ENCODE data around the gene TAF3.

TAF3 gene

DNA sequence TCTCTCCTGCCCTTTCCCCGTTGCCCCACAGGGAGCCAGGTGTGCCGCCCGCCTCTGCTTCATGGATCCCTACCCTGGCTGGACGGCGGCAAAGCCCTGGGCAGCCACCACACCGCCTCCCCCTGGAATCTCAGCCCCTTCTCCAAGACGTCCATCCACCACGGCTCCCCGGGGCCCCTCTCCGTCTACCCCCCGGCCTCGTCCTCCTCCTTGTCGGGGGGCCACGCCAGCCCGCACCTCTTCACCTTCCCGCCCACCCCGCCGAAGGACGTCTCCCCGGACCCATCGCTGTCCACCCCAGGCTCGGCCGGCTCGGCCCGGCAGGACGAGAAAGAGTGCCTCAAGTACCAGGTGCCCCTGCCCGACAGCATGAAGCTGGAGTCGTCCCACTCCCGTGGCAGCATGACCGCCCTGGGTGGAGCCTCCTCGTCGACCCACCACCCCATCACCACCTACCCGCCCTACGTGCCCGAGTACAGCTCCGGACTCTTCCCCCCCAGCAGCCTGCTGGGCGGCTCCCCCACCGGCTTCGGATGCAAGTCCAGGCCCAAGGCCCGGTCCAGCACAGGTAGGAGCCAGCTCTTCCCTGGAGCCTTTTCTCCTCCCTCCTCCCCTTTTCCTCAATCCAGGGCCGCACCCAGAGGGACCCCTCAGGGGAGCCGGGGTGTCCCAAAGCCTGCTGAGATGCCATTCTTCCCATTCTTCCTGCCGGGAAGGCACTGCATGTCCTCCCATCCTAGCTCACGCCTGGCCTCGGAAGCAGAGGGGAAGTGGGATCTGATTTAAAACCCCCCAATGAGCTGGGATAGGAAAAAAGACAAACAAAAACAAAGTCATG is 240.2 kb downstream of the TAF3 start:
- no peak for DNase-seq (ENCODE audit: low read depth in 2 of 2)

GRCh38 chr10:8059191-8059936 is 241.1 kb downstream of the TAF3 start:
- no peak for DNase-seq (ENCODE audit: low read depth in 2 of 2)

DNA sequence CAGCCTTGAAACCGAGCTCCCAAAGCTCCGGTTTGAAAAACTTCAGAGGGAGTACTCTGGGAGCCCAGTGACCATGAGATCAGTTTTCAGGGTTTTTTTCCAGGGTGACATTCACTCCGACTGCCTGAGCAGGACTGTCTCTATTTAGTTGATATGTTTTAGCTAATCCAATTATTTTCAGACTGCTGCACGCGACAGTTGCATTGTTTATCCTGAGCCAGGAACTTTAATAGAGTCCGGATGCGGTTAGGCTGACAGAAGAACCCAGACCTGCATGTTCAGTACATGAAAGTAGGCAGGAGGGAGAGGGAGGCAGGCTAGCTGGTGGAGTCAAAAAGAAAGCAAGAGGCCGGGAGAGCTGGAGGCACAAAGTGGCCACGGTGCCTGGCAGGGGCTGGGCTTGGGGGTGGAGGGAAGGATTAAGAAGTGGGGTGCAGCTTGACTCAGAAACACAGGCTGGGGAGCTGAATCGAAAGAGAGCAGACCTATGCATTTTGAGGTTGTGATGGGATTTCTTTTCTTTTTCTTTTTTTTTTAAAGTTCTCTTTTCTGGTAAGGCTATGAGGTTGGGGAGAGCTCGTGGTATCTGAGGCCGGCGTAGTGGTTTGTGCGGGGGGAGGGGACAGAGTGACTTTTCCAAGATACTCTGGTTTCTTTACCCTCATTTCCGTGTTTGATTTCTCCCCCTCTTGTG is 241.9 kb downstream of the TAF3 start:
- no peak for DNase-seq (ENCODE audit: low read depth in 2 of 2)

- no peak for DNase-seq (ENCODE audit: low read depth in 2 of 2)
Observed at GRCh38 chr10:8060704-8061121, 242.4 kb downstream of the TAF3 start.

DNA sequence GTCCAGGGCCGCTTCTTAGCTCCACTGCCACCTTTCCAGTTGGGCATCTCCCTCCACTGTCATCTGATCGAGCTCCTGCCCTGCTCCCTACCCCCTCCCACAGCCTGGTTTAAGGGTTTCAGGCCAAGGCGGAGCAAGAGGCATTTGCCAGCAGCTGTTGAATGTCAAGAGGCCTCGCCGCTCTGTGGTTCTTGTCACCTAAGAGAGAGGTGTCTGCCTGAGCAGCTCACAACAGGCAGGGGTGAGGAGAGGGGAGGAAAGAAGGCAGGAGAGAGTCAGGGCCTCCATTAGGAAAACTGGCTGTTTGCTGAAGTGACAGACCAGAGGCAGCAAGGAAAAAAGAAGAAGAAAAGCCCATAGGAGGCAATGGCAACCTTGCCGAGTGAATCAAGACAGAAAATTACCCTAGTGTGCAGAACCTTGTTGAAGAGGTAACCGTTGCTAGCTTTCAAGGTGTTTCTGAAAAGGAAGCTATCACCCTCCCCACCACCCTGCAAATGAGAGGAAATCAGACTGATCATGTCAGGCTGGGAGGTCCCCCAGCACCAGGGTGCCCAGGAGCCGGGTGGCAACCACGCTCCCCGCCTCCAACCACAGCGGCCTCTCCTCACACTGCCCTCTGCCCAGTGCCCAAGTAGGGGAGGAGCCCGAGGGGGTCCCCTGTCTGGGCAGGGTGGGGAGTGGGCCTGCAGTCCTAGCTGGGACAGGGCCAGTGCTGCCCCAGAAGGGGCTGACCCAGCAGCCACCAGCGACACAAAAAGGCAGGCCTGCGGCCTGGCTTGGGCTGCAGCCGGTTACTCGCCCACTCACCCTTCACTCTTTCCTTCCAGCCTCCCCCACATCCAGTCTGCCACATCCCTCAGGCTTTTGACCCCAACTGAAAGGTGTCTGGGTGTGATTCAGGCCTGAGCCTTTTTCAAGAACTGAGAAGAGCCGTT is 243.2 kb downstream of the TAF3 start:
- no peak for DNase-seq (ENCODE audit: low read depth in 2 of 2)

- DNase-seq (ENCODE audit: low read depth in 2 of 2) = no peak
Observed at GRCh38 chr10:8063128-8063908, 245.0 kb downstream of the TAF3 start.

- DNase-seq (ENCODE audit: low read depth in 2 of 2) = no peak
Observed at GRCh38 chr10:8063935-8064334, 245.6 kb downstream of the TAF3 start.

DNA sequence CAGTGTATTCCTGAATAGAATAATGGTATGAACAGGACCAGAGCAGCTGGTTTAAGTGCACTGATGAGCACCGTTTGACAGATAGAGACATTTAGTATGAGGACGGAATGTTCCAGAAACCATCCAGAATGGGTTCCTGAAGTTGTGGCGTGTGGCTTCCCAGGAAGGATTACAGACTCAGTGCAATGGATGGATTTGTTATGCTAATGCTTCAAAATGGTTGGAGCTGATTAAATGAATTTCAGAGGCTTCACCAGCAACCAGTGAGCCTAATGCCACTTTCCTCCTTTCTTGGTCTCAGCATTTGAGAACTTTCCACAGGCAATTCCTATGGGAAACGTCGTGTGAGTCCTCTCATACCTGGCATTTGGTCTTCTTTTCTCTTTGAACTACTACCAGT is 246.1 kb downstream of the TAF3 start:
- DNase-seq (ENCODE audit: low read depth in 2 of 2) = no peak

GRCh38 chr10:8065651-8066050 is 247.3 kb downstream of the TAF3 start:
- DNase-seq (ENCODE audit: low read depth in 2 of 2) = no peak

DNA sequence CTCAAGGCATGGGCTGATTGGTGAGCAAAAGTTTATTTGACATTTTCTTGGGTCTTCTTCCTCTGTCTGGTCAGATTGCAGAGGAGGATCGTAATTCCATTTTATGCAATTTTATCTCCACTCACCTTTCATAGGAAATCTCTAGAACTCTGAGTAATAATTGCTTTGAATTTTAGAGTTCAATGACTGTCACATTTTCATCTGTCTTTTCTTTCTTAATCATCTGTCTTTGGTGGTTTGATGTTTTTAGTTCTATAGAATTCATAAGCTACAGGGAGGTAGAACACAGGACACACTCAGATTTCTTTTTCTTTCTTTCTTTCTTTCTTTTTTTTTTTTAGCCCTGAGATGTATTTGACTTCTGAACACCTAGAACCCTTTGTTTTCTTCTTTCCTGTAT is 247.8 kb downstream of the TAF3 start:
- DNase-seq (ENCODE audit: low read depth in 2 of 2) = no peak

Data from stimulated activated CD8-positive, alpha-beta memory T cell treated with anti-CD3 and anti-CD28 coated beads, Interleukin-2, amount 100 ng/mL, for 1 hour (primary cell).